H9 (cell line): ENCODE results near the gene C1QTNF7. TPM values are rescaled to one million over a fixed set of nuclear protein-coding genes. Genes with fewer than 3 reads are reported as not detected.

Experiments used
- DNase-seq: peaks from one replicate; pipeline ENCODE4 v3.0.0-alpha.2; 2017
- H2AFZ ChIP-seq: one replicate; pipeline ENCODE4 v1.6.1; 2013; ENCODE audit warnings: mild to moderate bottlenecking, low read length, control low read depth, moderate library complexity
- H2AK5ac ChIP-seq: 2 replicates; pipeline ENCODE4 v1.6.1; 2013; ENCODE audit warnings: low read length, control low read depth, mixed read lengths; ENCODE audit not compliant: insufficient read length
- H2BK120ac ChIP-seq: one replicate; pipeline ENCODE4 v1.6.1; 2013; ENCODE audit warnings: low read depth, mild to moderate bottlenecking, low read length, control low read depth, inconsistent platforms; ENCODE audit not compliant: poor library complexity, severe bottlenecking
- H2BK12ac ChIP-seq: 2 replicates; pipeline ENCODE4 v1.6.1; 2013; ENCODE audit warnings: low read length, control low read depth, mixed read lengths, low read depth; ENCODE audit not compliant: insufficient read length
- H2BK15ac ChIP-seq: 2 replicates; pipeline ENCODE4 v1.6.1; 2013; ENCODE audit warnings: low read depth, low read length, control low read depth
- H2BK20ac ChIP-seq: one replicate; pipeline ENCODE4 v1.6.1; 2013; ENCODE audit warnings: low read depth, mild to moderate bottlenecking, low read length, control low read depth, inconsistent platforms; ENCODE audit not compliant: poor library complexity, severe bottlenecking
- H2BK5ac ChIP-seq: 2 replicates; pipeline ENCODE4 v1.6.1; 2013; ENCODE audit warnings: low read length, control low read depth, mixed read lengths; ENCODE audit not compliant: insufficient read length
- H3K14ac ChIP-seq: 2 replicates; pipeline ENCODE4 v1.6.1; 2013; ENCODE audit warnings: low read length, control low read depth; ENCODE audit not compliant: insufficient read depth
- H3K18ac ChIP-seq: 2 replicates; pipeline ENCODE4 v1.6.1; 2013; ENCODE audit warnings: low read depth, mild to moderate bottlenecking, mixed read lengths, low read length, control low read depth; ENCODE audit not compliant: insufficient read length
- H3K23ac ChIP-seq: 2 replicates; pipeline ENCODE4 v1.6.1; 2013; ENCODE audit warnings: low read length, control low read depth, mixed read lengths, low read depth; ENCODE audit not compliant: insufficient read length
- H3K23me2 ChIP-seq: 2 replicates; pipeline ENCODE4 v1.6.1; 2013; ENCODE audit warnings: low read depth, mild to moderate bottlenecking, mixed read lengths, low read length, control low read depth; ENCODE audit not compliant: insufficient read length, poor library complexity, severe bottlenecking
- H3K27ac ChIP-seq: 2 replicates; pipeline ENCODE4 v1.5.1; 2013; ENCODE audit warnings: low read length, control low read depth, mixed read lengths, low read depth; ENCODE audit not compliant: insufficient read length
- H3K27me3 ChIP-seq: 2 replicates; pipeline ENCODE4 v1.6.1; 2013; ENCODE audit warnings: low read length, control low read depth, inconsistent platforms; ENCODE audit not compliant: insufficient read depth
- H3K4ac ChIP-seq: 2 replicates; pipeline ENCODE4 v1.6.1; 2013; ENCODE audit warnings: low read depth, mild to moderate bottlenecking, control low read depth, inconsistent platforms, low read length, moderate library complexity
- H3K4me1 ChIP-seq: 2 replicates; pipeline ENCODE4 v1.6.1; 2013; ENCODE audit warnings: low read length, control low read depth, inconsistent platforms; ENCODE audit not compliant: insufficient read depth
- H3K4me2 ChIP-seq: 2 replicates; pipeline ENCODE4 v1.6.1; 2013; ENCODE audit warnings: low read length, control low read depth, mixed read lengths; ENCODE audit not compliant: insufficient read length, insufficient read depth
- H3K56ac ChIP-seq: 2 replicates; pipeline ENCODE4 v1.6.1; 2013; ENCODE audit warnings: low read depth, mild to moderate bottlenecking, mixed read lengths, low read length, control low read depth; ENCODE audit not compliant: insufficient read length
- H3K79me1 ChIP-seq: 2 replicates; pipeline ENCODE4 v1.6.1; 2013; ENCODE audit warnings: low read depth, mild to moderate bottlenecking, moderate library complexity, low read length, control low read depth, inconsistent platforms; ENCODE audit not compliant: insufficient read depth, poor library complexity, severe bottlenecking
- H3K79me2 ChIP-seq: 2 replicates; pipeline ENCODE4 v1.6.1; 2013; ENCODE audit warnings: low read length, control low read depth, inconsistent platforms; ENCODE audit not compliant: insufficient read depth
- H3K9ac ChIP-seq: 2 replicates; pipeline ENCODE4 v1.6.1; 2013; ENCODE audit warnings: low read length, control low read depth, mixed read lengths; ENCODE audit not compliant: insufficient read length; ENCODE audit errors: extremely low read depth
- H3K9me3 ChIP-seq: one replicate; pipeline ENCODE4 v1.6.1; 2013; ENCODE audit warnings: low read depth, low read length, inconsistent platforms; ENCODE audit not compliant: control insufficient read depth
- H3T11ph ChIP-seq: one replicate; pipeline ENCODE4 v1.6.1; 2013; ENCODE audit warnings: mild to moderate bottlenecking, low read length, control low read depth, inconsistent platforms
- H4K20me1 ChIP-seq: one replicate; pipeline ENCODE4 v1.6.1; 2013; ENCODE audit not compliant: control insufficient read depth, insufficient read length, insufficient read depth
- H4K5ac ChIP-seq: 2 replicates; pipeline ENCODE4 v1.6.1; 2013; ENCODE audit warnings: low read depth, mild to moderate bottlenecking, mixed read lengths, low read length, control low read depth; ENCODE audit not compliant: insufficient read length
- H4K8ac ChIP-seq: replicated peaks from 2 replicates; pipeline ENCODE4 v1.6.1; 2013; ENCODE audit warnings: low read length, control low read depth, mixed read lengths, low read depth; ENCODE audit not compliant: insufficient read length
- H4K91ac ChIP-seq: 2 replicates; pipeline ENCODE4 v1.6.1; 2013; ENCODE audit warnings: low read depth, mild to moderate bottlenecking, moderate library complexity, mixed read lengths, low read length, control low read depth; ENCODE audit not compliant: insufficient read length
- H3K27ac Mint-ChIP-seq, 3 experiments: 2 replicates in 2 of 3; 3 replicates in 1 of 3; pipeline ENCODE4 v1.8.0; 2020 to 2021; ENCODE audit warnings: mixed read lengths in 3 of 3, mild to moderate bottlenecking in 1 of 3, moderate library complexity in 1 of 3
- H3K27me3 Mint-ChIP-seq: 2 replicates; pipeline ENCODE4 v1.8.0; 2021; ENCODE audit warnings: low read depth, mild to moderate bottlenecking, moderate library complexity, mixed read lengths
- H3K36me3 Mint-ChIP-seq, 3 experiments: 2 replicates in 2 of 3; 3 replicates in 1 of 3; pipeline ENCODE4 v1.8.0; 2020 to 2021; ENCODE audit warnings: low read depth in 3 of 3, mixed read lengths in 3 of 3; ENCODE audit not compliant: insufficient read depth in 1 of 3
- H3K4me1 Mint-ChIP-seq, 2 experiments: 2 replicates each; pipeline ENCODE4 v1.8.0; 2020; ENCODE audit warnings: mixed read lengths in 2 of 2
- H3K4me3 Mint-ChIP-seq, 2 experiments: 2 replicates in 1 of 2; 3 replicates in 1 of 2; pipeline ENCODE4 v1.8.0; 2020 to 2021; ENCODE audit warnings: mild to moderate bottlenecking in 2 of 2, mixed read lengths in 2 of 2, moderate library complexity in 1 of 2
- H3K9me3 Mint-ChIP-seq, 2 experiments: 2 replicates in 1 of 2; 3 replicates in 1 of 2; pipeline ENCODE4 v1.8.0; 2020; ENCODE audit warnings: mild to moderate bottlenecking in 2 of 2, mixed read lengths in 2 of 2, moderate library complexity in 1 of 2
- CTCF ChIP-seq: fragments of 200-600 bp; sonication (generic); conservative IDR thresholded peaks from 3 replicates; pipeline ENCODE4 v1.8.0; 2021; ENCODE audit warnings: antibody characterized with exemption, mild to moderate bottlenecking
- WGBS: extraction: QIAGEN DNeasy Blood & Tissue Kit; methylation state at CpG from one replicate; pipeline ENCODE4 v1.1.7; 2013; ENCODE audit warnings: missing lambda C conversion rate, low lambda C conversion rate, mixed read lengths; ENCODE audit not compliant: insufficient read length; ENCODE audit errors: extremely low coverage; 5-methylcytosine and 5-hydroxymethylcytosine counted together
- total RNA-seq: library from RNA; stranded (reverse); gene quantifications from 2 replicates; pipeline ENCODE4 v1.2.1, GENCODE V29; 2021

C1QTNF7 gene
- total RNA-seq, 1 experiment from 2014 or later, result not detected

GRCh38 chr4:15400226-15400625 lies 27.6 kb upstream of the C1QTNF7 start:
- Histone ChIP-seq H3K4me2 (no peak overlapping the region), H2BK5ac (no peak overlapping the region), H3K79me2 (no peaks in the 10 kb centered on the region; the same call in 1 of the 2 replicates), H4K20me1 (no peaks in the 10 kb centered on the region), H3K9me3 (no peaks in the 10 kb centered on the region), H3T11ph (no peak overlapping the region), H2AFZ (no peak overlapping the region), H2AK5ac (no peak overlapping the region), H2BK120ac (no peak overlapping the region), H2BK12ac (no peak overlapping the region), H3K4ac (no peak overlapping the region), H3K23ac (no peak overlapping the region), H3K14ac (no peak overlapping the region), H3K9ac (no peak overlapping the region), H2BK20ac (no peak overlapping the region), H4K91ac (no peak overlapping the region), H2BK15ac (no peak overlapping the region), H3K27ac (no peak overlapping the region), H3K18ac (no peak overlapping the region), H3K79me1 (no peaks in the 10 kb centered on the region), H3K23me2 (no peaks in the 10 kb centered on the region), H4K8ac (no peak overlapping the region), H3K56ac (no peak overlapping the region), H4K5ac (no peak overlapping the region), H3K27me3 (no peaks in the 10 kb centered on the region), H3K4me1 (peaks cover 4% of the 10 kb centered on the region; the same call in 1 of the 2 replicates)
- H3K27me3 Mint-ChIP-seq, result no peaks in the 10 kb centered on the region
- H3K9me3 Mint-ChIP-seq, result no peaks in the 10 kb centered on the region
- no peak for TF ChIP-seq CTCF
- DNase-seq, result no peak
- H3K4me1 Mint-ChIP-seq, result peaks cover 20% of the 10 kb centered on the region in 2 experiments
- WGBS, result no CpG with 5 or more reads among the region's 3 CpGs
- no peaks in the 10 kb centered on the region for H3K36me3 Mint-ChIP-seq
- H3K27ac Mint-ChIP-seq, result no peak overlapping the region
- no peak overlapping the region for H3K4me3 Mint-ChIP-seq
